GM18499 (cell line): ENCODE measurements around the gene C17orf114.
A peak's percentile ranks its signal among the peaks of the same experiment; 100 is the strongest.
"Not testable (repeated sequence)": the region's sequence is repeated elsewhere in the genome, so short reads cannot be mapped to it uniquely, and the experiment has no call there.

Experiments
- ATAC-seq: cut with Tn5 transposase; IDR thresholded peaks from one replicate; pipeline ENCODE4 v1.9.1; 2021; ENCODE audit warnings: moderate number of reproducible peaks; ENCODE audit not compliant: insufficient read depth, unreplicated experiment

Gene C17orf114

DNA sequence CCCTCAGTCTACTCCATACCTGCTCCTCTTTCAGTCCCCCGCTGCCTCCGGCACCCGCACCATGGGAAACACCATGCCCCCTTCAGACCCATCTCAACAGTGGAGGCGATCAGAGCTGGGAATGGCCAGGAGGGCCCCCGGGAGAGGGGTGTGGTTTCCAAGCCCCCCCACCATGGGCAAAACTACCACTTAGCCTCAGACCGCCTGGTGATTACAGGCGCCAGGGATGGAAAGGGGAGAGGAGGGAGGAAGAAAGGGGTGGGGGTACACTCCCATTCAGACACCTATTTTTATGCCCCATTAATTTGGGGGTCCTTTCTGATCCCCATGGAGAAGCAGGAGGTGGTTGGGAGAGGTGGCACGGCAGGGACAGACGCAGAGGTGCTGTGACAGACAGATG lies at the start of gene C17orf114:
Gene C17orf114, minus strand, starts transcription at position 101 of the 400 bp plus-strand sequence.
- ATAC-seq: no peak

DNA sequence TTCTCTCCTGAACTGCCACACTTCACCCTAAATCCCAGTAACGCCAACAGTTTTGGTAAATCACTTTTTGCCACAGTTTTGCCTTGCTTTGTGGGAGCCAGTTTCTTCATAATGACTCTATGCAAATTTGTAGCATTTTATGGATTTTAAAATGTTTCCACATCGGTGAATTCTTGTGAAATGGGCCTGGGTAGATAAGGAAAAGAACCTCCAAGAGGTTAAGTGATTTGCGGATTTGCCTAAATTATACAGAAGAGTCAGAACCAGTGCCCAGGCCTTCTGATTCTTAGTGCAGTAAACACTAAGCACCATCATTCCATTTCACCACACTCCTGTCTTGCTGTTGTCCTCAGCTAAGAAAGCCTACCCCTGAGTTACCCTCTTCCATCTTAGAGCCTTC lies 49.0 kb upstream of the C17orf114 start:
- ATAC-seq: no peak

DNA sequence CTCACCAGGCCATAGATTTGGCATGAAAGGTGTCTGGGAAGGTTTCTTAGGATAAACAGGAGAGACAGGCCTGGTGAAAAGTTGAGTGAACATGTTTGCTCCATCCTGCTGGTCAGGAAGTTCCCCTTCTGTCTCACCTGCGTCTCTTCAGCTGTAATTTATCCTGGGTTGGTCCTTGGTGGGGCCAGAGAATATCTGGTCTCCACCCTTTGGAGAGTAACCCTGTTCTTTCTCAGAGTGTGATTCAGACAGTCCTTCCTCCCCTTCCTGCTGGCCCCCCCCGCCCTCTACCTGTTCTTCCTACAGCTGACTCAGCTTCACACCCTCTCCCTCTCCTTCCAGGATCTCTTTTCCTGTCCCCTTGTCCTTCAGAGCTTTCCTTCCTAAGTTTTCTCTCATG lies 48.1 kb upstream of the C17orf114 start:
- no peak for ATAC-seq

DNA sequence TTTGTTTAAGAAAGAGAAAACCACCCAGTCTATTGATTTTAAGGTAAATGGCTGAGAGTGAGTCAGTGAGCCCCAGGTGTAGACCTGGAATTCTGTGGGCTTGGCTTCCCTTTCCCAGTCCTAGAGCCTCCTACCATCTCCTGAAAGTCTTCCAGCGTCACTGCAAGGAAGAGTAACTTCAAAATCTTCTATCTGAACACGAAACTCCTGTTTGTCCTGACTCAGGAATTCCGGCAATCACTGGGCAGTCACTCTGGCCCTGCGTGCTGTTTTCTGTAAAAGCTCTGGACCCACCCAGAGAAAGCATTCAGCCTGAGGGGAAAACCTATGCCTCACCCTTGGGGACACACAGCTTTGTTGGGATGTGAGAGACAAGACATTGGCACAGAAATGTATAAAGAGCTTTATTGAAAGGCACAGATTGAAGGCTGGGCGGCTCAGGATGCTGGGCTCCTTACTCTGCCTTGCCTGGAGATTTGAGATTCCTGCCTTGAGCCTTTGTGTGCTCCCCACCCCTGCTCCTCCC lies 46.9 kb upstream of the C17orf114 start:
- no peak for ATAC-seq

DNA sequence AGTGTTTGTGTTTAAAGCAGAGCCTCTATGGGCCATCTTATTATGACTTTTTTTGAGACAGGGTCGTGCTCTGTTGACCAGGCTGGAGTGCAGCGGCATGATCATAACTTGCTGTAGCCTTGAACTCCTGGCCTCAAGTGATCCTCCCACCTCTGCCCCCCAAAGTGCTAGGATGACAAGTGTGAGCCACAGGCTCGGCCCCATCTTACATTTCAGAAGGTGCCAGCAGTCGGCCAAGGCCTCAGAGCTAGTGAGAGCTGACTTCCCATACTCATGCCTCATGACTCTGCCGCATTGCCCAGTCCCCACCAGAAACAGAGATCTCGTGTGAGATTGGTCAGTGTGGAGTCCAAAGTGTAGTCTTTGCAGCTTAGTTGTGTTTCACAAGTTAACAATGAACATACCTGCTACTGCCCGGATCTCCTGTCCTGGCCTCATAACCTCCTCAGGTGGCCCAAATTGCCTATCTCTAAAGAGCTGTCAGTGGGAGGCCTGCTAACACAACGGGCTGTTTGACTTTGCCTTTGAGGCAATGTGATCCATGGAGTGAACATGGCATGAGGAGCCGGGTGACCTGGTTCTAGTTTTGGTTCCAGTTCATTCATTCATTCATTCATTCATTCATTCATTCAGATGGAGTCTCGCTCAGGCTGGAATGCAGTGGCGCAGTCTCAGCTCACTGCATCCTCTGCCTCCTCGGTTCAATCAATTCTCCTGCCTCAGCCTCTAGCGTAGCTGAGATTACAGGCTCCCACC lies 44.7 kb upstream of the C17orf114 start:
- no peak for ATAC-seq

DNA sequence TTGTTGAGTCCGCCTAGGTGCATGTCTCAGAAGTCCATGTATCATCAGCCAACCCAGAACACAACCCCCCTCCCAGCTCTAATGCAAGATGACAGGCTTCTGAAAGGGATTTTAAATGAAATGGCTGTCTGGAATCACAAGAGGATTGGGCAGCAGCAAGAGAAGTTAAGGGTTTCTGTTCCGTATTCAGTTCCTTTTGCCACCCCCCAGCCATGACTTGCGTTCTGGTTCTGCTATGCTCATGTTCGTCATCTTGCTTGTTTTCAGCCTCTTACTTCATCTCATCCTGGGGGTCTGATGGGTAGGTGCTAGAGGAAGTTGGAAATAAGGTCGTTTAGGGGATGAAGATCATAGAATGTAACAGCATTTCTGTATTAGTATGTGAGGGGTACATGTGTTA lies 43.0 kb upstream of the C17orf114 start:
- ATAC-seq: no peak

DNA sequence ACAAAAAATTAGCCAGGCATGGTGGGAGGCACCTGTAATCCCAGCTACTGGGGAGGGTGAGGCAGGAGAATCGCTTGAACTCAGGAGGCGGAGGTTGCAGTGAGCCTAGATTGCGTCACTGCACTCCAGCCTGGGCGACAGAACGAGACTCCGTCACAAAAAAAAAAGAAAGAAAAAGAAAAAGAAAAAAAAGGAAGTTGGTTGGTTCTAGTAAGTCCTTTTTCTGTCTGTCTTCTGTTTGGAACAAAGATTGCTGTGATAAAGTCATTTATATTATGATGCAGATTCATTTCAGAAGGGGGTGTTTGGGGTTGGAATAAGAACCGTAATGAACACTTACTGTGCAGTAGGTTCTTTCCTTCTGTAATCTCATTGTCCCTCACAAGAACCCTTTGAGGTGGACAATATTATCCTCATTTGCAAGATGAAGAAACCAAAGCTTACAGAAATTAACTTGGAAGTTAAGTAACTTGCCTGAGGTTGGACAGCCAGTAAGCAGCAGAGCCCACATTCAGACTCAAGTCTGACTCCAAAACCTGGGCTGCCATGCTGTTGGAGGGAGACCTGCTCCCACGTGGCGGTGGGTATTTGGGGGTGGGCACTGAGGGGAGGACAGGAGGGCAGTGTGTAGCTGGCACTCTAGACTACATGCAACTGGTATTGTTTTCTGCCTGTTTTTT lies 41.3 kb upstream of the C17orf114 start:
- no peak for ATAC-seq

DNA sequence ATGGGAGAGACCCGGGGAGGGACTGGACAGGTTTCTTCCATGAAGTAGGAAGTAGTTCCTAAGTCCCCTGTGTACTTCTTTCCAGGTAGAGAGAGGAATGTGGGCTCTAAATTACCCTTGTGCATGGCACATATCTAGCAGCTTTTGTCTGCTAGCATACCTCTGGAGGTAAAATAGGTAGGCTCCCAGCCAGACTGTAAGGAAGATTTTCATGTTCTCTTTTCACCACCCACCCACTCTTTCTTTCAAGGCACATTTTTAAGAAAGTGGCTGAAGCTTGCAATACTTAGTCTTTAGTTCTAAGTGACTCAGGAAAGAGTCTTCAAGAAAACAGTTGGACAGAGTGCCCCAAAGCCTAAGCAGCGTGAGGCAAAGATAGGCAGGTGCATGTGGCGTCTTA lies 40.2 kb upstream of the C17orf114 start:
- ATAC-seq: no peak

DNA sequence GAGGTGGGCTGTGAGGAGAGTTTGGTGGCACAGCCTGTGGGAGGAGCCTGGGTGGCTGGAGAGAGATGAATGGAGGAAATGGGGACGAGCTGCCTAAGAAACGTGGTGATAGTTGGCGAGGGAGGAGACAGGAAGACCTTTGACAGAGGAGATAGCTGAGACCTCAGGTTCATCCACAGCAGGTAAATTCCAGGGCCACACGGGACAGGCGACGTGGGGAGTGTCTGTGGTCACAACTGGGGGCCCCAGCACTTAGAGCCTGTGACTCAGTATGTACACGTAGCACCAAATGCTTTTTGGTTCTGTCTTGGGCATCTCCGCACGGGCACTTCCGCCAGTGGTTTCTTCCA lies 38.7 kb upstream of the C17orf114 start:
- ATAC-seq: no peak

DNA sequence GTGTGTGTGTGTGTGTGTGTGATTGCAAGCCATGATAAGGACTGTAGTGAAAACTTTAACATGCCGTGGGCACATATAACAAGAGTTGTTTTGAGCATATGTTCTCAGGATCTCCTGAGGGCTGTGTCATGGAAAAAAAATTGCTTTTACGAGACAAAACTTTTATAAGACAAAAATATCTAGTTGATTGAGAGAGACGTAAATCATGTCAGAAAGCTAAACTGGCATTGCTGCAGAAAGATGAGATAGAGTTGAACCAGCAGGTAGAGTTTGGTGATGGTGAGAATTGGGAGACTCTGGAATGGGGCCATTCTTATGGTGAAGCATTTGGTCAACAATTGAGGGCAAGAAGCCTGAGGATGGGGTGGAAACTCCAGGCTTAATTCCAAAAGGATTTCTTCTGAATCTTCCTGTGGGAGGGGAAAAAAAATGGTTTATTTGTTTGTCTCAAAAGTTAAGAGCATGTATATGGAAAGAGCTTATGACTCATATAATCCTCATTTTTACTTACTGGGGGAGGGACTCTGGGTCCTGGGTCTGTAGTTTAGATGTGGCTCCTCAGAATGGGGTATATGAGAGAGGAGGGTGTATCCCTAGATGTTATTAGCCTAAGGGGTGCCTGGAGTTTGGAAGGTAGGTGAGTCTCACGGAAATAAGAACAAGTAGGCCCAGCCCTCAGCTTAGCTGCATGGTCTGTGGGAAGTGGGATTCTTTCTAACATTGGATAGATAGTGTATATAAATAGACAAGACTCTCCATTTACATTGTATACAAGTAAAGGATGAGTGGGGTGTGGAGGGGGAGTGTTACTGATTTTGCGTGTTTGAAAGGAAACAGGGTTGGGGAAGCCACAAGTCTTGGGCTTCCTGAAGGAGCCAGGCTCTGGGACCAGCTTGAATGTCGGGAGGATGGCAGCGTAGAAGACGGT lies 38.1 kb upstream of the C17orf114 start:
- no peak for ATAC-seq

DNA sequence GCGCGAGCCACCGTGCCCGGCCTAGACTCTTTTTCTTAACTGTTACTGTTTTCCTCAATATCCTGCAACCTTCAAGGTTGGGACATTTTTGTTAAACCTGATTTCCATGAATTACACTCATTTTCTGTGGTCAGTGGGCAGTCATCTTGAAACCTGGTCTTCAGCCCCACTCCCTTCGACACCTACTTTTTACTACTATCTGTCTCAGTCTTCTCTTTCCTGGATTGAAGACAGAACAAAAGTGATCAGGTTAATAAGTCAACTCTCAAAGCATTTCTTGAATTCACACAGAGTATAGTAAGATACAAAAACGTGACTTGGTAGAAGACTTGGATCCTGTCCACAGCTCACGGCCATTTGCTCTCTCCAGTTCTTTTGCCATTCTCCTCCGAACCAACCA lies 37.1 kb upstream of the C17orf114 start:
- no peak for ATAC-seq

DNA sequence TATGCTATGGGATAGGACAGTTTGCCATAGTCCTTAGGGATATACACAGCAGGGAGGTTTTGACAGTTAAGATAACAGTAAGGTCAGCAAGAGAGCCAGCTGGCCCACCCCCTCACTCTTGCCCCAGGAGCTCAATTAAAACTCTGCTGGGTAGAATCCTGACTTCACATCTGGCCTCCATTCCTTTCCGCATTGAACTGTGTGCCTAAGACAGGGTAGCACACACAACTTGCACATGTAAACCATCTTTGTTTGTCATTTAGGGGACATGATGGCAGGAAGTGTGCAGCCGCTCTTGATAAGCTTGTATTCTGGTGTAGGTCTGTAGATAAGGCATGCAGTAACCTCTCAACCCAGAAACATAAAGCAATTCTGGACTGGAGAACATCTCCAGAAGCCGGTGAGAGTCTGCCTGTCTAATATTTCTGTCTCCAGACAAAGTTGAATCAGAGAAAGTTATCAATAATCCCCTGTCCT lies 36.2 kb upstream of the C17orf114 start:
- no peak for ATAC-seq

DNA sequence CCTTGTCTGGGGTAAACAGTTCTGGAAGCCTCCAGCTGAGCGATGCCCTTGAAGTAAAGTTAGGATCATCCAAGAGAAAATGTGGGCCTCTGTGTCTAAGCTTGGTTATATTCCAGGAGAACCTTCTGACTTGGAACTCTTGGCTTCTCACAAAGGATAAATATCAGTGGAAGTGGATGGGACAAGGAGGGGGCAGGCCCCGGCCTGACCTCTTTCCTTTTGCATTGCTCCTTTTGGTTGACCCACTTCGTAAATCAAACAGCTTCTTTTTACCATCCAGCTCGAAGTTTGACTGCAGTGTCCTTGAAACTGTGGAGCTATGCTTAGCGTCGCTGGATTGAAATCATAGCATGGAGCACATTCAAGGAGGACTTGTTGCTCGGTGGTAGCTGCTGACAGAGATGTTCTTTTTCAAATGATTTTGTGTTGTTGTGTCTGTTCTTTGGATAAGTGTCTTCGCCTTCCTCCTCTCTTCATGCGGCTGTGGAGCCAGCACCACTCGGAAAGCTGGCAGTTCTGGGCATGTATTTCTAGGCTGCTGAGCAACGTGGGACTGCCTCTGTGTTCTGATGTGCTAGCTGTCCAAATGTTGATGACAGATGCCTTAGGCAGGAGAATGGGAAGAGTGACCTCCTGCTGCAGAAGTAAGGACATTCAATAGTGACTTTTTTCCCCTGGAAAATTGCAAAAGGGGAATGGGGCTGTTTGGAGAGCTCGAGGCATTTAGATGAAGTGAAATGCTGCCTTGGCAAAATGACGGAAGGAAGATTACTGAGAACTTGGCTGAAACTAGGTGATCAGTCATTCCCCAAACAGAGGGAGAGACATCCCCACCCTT lies 35.6 kb upstream of the C17orf114 start:
- ATAC-seq: no peak

DNA sequence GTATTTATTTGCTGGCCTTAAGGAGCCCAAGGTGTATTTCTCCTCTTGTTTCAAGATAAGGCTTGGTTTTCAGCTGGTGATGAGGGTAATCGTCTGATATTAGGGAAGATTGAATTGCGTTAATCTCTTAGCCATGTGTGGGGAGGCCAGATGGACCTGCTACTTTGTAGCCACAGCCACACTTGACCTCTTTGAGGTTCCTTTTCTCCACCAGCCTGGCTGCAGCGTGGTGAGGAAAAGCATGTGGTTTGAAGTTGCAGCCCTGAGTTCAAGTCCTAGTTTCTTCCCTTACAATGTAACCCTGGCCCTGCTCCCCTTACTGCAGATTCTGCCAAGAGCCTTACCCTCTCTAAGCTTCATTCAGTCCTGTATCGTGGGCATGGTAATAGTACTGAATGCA lies 34.1 kb upstream of the C17orf114 start:
- ATAC-seq: no peak

DNA sequence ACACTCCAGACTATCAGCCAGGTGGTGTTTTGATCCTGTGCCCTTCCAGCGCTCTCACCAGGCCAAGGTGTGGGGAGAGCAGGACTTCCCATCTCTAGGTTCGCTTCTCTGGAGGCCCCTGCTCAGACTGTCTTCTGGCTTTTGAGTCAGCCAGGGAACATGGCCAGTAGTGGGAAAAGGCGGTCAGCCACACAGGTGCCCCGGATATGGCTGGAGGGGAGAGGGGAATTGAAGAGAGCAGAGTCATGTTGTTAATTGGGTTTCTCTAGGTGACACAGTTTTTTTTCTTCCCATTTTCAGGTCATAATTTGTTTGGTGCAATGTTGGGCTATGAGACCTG lies 32.5 kb upstream of the C17orf114 start:
- ATAC-seq: no peak

DNA sequence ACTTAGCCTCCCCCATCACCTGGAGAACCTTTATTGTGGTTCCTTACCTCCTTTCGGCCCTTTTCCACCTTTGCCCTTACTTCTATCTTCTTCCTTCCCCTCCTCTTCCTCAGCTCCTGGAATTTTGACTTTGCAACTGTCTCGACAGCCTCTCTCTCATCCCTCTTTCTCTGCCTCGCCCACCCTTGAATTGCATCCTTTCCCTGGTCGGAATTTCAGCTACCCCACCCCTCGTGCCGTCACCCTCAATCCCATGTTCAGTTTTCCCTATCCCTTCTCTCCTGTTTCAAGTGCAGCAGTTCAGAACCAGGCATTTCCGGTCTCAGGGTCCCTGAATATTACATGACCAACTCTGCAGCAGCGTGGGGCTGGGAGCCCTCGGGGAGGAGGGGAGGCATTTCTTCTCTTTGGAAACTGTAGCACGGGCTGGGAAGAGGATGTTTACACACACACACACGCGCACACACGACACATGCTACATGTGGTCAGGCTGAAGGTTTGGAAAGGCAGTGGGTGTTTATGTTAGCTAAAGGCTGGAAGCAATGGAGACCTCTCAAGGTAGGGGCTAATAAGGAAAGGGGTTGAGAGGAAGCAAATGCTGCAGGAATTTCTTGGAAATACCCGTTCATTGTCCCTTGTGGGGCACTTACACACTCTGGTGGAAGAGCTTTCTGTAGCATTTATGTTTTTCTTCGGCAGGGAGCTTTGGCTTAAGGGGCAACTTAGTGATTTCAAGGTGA lies 32.0 kb upstream of the C17orf114 start:
- no peak for ATAC-seq

DNA sequence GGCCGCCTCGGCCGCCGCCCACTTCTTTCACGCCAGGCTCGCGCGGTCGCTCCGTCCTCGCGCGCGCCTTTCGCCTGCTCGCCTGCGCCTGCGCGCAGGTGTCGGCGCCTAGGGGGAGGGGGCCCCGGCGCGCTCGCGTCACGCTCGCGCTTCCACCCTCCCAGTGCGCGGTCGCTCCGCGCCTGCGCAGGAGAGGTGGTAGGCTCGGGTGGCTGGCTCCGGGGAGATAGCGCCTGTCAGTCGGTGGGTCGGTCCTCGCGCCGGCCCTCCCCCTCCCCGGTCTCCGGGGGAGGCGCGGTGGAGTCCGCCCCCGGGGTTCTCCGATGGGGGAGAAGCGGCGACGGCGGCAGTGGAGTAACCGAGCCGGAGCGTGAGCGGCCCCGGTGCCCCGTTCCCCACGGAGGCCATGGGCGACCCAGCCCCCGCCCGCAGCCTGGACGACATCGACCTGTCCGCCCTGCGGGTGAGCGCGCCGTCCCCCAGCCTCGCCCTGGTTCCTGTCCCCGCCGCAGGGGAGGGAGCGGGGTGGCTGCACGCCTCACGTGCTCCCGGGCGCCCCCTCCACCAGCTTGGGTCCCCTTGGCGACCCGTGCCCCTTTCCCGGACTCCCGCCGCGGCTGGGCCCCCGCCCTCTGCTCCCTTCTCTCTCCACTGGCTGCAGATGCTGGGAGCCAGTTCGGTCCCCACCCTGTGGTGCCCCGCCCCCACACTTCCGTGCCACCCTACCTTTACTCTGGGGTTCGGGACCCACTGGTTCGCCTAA lies 31.2 kb upstream of the C17orf114 start, which contains the start of gene MINK1:
Gene MINK1, plus strand, starts transcription at position 163 of the 763 bp plus-strand sequence. Its CDS starts 244 bp downstream, at position 407.
- peak; percentile 45 for ATAC-seq

DNA sequence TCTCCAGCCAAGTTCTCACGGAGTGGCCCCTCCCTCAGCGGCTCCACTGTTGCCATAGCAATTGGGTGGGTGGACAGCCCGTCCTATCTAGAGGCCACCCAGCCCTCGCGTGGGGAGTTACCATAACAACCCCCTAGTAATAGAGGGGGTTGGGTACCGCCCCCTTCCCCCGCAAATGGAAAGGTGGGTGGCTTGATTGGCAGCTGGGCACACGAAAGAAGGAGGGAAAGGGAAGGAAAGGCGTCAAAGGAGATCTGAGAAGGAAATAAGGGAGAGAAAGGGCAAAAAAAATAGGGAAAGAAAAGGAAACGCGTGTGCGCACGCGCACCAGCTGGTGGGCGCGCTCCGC lies 30.7 kb upstream of the C17orf114 start:
- not testable (repeated sequence) for ATAC-seq
